Caki2 (cell line): ENCODE data around the gene MAPK8IP3. TPM values are rescaled to one million over a fixed set of nuclear protein-coding genes. Genes with fewer than 3 reads are reported as not detected.
"Not testable (repeated sequence)": the region's sequence is repeated elsewhere in the genome, so short reads cannot be mapped to it uniquely, and the experiment has no call there.

Experiments
- DNase-seq: peaks from one replicate; pipeline ENCODE4 v3.0.0-alpha.2; 2015; ENCODE audit warnings: low read depth
- in situ Hi-C: cut with HindIII; loops from 2 replicates; pipeline ENCODE4 v1.10.0; 2016; ENCODE audit warnings: low sequenced_read_pairs, low pct_unique_long_range_greater_than_20kb, mixed read lengths
- total RNA-seq: library from RNA; depleted of rRNA; stranded (reverse); fragments of >200 nt; shearing (Covaris generic); gene quantifications from 2 replicates; pipeline ENCODE4 v1.2.3, GENCODE V29; 2014; ENCODE audit warnings: low replicate concordance

MAPK8IP3 gene
- total RNA-seq, 1 experiment from 2014 or later: 13.8 TPM

DNA sequence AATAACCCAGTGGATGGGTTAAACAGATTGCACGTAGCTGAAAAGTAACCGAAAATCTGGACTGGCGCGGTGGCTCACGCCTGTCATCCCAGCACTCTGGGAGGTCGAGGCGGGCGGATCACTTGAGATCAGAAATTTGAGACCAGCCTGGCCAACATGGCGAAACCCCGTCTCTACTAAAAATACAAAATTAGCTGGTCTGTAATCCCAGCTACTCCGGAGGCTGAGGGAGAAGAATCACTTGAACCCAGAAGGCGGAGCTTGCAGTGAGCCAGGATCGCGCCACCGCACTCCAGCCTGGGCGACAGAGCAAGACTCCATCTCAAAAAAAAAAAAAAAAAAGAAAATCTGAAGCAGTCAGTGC lies 689 bp upstream of the MAPK8IP3 start:
- DNase-seq, in situ Hi-C loops: not testable (repeated sequence)

DNA sequence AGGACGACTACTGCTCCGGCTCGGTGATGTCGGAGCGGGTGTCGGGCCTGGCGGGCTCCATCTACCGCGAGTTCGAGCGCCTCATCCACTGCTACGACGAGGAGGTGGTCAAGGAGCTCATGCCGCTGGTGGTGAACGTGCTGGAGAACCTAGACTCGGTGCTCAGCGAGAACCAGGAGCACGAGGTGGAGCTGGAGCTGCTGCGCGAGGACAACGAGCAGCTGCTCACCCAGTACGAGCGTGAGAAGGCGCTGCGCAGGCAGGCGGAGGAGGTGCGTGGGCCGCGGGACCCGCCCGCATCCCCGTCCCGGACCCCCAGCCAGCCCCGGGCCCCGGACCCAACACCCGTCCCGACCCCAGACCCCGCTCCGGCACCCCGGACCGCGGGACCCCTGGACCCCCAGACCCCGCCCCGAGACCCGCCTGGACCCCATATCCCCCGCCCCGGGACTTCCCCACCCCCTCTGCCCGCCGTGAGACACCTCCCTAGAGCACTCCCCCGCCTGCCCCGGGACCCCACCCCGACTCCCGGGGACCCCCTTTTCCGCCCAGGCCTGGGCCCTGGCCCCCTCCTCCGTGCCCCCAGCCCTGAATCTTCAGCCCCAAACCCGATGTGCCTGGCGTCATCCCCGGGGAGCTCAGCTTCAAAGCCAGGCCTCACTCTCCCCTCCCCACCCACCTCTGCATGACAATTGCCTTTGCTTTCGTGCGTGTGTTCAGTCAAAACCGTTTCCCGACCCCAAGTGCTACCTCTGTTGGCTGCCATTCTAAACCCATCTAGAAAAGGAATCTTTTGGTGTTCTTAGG lies 594 bp downstream of the MAPK8IP3 start:
- DNase-seq: no peak
- in situ Hi-C loops: no loop called here

DNA sequence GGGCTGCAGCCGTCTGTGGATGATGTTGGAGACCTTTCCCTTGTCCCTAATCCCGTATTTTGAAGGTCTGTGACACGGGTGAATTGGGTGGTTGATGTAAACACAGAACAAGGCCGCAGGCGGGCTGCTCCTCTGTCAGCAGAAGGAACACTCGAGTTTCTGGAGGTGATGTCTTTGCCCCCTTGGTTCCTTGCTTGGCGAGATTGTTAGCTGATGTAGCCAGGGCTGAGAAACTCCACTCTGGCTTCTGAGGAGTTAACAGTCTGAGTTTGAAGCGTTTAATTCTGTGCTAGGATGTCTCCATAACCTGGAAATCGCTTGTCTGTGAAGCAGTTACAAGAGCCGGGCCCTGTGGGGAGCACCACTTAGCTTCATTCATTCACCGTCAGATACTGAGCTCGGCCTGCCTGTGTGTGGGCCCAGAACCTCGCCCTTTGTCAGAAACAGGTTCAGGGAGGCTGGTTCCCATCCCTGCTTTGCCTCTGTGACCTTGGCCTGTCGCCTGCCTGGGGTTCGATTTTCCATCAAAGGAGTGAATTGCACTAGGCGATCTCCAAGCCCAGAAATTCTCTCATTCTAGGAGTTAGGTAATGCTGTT lies 1.3 kb downstream of the MAPK8IP3 start:
- in situ Hi-C loops: no loop called here
- DNase-seq: no peak

DNA sequence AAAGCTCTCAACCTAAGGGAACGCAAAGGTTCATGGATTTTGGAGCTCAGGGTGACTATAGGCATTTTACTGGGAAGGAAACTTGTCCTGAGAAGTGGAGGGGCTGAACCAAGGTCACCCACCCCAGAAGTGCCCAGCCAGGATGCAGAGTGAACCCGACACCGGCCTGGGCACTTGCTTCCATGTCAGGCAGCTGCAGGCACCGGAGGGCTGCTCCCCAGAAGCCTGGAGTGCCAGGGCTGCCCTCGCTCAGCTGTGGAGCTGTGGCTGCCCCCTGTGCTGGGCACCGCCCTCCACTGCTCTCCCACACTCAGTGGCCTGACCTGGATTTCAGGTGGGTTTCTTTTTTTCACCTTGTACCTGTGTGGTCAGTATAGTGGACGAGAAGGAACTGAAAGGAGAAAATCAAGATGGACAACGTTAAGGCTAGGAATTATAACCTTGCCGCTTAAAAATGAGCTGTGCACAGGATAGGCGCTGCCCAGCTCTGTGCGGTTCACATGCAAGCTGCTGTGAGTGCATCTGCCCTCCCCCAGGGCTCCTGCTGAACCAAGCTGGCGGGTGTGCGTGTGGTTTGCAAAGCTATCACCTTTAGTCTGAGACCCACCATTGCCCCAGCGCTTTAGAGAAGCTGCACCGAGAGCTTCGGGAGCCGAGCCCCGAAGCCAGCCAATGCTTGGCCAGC lies 2.2 kb downstream of the MAPK8IP3 start:
- in situ Hi-C loops: no loop called here
- DNase-seq: no peak

DNA sequence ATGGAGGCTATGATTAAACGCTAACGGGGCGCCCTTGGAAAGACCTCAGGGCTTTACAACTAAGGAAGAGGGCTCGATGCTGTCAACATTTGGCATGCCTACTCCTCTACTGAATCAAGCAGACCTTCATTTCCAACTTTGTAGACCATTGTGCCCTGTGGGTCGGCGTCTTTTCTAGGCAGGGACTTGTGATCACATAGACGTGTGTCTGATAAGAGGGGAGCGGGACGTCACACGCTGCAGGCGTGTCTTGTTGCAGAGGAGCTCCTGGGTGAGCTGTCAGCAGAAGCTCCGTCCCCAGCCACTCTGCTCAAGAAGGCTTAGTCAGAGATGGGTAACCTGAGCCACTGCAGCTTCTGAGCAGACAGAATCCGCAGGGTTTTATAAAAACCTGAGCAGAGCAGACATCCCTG lies 2.8 kb downstream of the MAPK8IP3 start:
- in situ Hi-C loops: no loop called here

DNA sequence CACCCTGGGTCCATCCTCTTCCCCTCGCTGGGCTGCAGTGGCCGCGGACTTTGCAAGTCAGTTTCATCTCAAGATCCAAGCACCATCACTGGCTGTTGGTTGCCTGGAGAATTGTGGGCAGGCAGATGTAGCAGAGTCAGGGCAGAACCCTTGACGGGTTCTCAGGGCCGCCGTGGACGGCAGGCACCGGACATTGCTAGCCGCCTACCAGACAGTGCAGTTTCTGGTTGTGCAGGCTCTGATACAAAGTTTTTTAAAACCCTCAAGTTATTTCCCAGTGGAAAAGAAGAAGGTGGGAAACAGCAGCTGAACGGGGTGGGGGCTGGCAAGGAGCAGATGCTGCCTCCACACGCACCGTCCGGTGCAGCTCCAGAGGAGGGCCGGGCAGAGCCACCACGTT lies 3.4 kb downstream of the MAPK8IP3 start:
- DNase-seq: no peak
- in situ Hi-C loops: no loop called here

More for the DNA sequence above, 2.8 kb downstream of the MAPK8IP3 start:
- DNase-seq: no peak

DNA sequence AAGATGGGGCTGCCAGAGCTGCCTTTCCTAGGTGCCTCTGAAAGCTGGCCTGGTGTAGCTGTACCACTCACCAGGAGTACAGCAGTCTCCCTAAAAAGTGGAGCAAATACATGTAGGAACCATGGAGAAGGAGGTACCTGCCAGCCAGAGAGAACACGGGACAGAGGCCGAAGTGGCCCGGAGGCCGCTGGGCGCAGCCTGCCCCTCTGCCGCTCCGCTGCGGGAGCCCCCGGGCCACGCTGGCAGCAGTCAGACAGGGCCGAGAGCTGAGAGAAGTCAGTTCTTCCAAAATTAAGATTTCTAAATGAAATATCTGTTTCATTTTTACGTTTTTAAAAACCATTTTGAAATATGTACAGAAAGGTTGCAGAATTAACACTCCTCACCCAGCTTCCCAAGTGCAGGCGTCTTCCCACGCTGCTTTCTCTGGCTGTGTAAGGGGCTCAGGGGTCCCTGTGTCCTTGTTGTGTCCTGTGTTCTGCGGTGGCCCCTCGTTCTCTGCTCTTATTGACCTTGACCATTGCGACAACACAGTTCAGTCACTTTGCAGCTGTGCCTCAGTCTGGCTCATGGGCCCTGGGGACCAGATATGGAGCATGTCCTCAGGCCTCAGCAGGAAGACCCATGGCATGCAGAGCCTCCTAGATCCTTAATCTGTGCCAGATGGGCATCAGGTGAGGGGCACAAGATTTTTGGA lies 5.0 kb downstream of the MAPK8IP3 start:
- in situ Hi-C loops: no loop called here
- no peak for DNase-seq

DNA sequence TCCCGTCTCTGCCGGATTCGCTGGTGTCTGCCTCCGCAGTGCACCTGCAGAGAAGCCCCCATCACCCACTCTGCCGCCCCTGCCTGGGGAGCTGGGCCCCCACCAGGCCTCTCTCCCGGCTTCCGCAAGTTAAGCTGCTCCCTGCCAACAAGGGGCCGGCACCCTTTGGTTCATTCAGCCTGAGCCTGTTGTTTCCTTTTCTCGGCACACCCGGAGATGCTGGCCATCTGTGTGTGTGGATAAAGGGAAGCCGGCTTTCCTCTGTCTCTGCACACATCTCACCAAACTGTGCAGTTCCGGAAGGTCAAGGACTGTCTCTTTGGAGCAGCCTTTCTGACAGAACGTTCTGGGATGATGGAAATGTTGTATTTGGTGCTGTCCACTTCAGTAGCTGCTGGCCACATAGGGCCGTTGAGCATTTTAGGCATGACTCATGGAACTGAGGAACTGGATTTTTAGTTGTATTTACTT lies 6.8 kb downstream of the MAPK8IP3 start:
- no peak for DNase-seq
- in situ Hi-C loops: no loop called here

DNA sequence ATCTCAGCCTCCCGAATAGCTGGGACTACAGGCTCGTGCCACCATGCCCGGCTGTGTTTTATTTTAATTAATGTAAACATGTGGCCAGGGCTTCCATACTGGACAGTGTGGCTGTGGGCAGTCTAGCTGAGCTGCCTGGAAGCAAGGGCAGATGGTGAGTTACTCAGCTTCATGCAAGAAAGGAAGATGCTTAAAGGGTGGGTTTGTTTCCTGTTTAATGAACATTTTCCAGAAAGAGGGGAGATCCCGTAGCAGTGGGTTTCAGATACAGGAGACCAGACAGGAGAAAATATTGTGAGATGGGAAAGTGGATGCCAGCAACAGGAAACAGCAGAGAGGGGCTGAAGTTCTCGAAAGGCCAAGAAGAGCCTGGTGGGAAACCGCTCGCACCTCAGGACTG lies 7.3 kb downstream of the MAPK8IP3 start:
- no peak for DNase-seq
- in situ Hi-C loops: no loop called here

DNA sequence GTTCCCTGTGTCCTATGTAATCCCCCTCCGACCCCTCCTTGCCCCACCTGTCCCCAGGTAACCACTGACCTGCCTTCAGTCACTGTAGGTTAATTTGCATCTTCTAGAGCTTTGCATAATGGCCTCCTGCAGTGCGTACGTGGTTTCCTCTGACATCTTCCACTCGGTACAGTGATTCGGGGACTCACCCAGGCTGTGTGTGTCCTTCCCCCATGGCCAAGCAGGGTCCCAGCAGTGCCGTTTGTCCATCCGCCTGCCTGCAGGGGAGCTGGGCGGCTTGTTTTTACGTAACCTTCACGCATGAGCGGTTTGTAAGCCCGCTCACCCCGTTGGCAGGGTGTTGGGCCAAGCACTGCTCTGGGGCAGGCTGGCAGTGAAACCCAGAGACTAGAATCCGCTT lies 7.9 kb downstream of the MAPK8IP3 start:
- no peak for DNase-seq
- in situ Hi-C loops: no loop called here

DNA sequence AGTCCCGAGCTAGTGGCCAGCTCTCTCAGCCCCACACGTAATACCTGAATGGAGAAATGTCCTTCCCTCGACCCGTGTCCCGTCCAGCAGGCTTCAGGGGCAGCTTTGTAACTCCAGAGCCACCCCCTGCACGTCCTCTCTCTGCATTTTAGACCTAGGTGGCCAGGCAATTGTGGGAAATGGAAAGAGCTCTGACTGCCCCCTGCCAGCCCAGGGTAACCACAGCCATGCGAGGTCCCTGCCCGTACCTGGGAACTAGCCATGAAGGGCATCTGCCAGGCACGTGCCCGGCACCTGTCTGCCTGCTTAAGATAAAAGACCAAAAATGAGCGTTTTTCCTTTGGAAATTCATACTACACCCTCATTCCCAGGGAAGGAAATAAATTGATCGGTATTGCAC lies 9.2 kb downstream of the MAPK8IP3 start:
- in situ Hi-C loops: no loop called here
- DNase-seq: no peak

DNA sequence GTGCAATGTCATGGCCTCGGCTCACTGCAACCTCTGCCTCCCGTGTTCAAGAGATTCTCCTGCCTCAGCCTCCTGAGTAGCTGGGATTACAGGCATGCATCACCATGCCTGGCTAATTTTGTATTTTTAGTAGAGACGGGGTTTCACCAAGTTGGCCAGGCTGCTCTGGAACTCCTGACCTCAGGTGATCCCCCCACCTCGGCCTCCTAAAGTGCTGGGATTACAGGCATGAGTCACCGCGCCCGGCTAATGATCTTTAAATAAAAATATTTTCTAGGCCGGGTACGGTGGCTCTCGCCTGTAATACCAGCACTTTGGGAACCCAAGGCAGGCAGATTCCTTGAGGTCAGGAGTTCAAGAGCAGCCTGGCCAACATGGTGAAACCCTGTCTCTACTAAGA lies 12.2 kb downstream of the MAPK8IP3 start:
- in situ Hi-C loops, DNase-seq: not testable (repeated sequence)

DNA sequence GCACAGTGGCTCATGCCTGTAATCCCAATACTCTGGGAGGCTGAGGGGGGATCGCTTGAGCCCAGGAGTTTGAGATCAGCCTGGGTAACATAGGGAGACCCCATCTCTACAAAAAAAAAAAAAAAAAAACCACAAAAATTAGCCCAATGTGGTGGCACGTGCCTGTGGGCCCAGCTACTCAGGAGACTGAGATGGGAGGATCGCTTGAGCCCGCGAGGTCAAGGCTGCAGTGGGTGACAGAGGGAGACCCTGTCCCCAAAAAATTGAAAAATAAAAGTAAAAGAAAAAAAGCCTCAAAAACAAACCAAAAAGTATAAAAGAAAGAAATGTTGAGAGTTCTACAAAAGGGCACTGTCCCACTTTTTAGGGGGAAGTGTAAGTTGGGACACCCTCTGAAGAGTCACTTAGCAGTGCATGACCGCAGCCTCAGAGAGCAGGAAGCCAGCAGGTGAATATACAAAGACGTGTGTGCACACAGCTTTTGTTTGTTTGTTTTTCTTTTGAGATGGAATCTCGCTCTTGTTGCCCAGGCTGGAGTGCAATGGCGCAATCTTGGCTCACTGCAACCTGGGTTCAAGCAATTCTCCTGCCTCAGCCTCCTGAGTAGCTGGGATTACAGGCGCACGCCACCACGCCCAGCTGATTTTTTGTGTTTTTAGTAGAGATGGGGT lies 13.7 kb downstream of the MAPK8IP3 start:
- in situ Hi-C loops: not testable (repeated sequence)
- peak; percentile 43 for DNase-seq

DNA sequence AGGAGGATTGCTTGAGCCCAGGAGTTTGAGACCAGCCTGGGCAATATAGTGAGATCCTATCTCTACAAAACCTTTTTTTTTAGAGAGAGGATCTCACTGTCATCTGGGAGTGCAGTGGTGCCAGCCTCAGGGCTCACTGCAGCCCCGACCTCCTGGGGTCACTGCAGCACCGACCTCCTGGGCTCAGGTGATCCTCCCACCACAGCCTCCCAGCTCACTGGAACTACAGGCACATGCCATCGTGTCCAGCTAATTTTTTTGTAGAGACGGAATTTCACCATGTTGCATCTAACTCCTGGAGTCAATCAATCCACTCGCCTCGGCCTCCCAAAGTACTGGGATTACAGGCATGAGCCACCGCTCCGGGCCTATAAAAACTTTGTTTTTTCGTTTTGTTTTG lies 15.4 kb downstream of the MAPK8IP3 start:
- in situ Hi-C loops: no loop called here
- no peak for DNase-seq

DNA sequence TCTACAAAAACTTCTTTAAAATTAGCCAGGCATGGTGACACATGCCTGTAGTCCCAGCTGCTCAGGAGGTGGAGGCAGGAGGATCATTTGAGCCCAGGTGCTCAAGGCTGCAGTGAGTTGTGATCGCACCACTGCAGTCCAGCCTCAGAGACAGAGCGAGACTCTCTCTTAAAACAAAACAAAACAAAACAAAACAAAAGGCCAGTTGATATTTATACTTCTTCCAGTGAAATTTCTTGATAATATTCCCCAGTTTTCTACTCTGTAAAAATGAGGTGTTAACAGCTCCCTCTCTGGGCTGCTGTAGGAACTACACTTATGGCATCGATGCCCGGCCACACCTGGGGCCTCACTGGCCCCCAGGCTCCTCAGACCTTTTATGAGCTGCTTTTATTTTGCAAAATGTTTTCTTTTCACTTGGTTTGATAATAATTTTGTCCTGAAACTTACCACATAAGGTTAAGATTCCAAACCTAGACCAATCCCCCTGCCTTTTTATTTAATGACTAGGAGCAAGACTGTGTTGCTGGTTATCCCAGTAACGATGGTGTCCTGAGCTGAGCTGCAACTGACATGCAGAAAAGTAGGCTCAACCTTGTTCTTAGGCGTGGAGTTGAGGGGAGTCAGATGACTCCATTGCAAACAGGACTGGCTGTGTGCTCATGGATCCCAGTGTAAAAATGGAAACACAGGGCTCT lies 17.6 kb downstream of the MAPK8IP3 start:
- in situ Hi-C loops: no loop called here
- DNase-seq: peak; percentile 80

DNA sequence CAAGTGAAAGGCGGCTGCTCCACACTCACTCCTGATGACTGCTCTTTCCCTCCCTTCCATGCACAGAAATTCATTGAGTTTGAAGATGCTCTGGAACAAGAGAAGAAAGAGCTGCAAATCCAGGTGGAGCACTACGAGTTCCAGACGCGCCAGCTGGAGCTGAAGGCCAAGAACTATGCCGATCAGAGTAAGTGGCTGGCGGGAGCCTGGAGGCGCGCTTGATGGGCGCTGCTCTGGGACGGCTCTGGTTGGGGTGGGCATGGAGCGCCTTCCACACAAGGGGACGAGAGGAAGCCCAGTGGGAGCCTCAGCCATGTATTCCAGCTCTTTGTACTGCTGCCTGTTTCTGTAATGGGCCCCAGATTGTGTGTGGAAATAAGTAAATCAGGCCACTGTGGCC lies 18.5 kb downstream of the MAPK8IP3 start:
- DNase-seq: no peak
- in situ Hi-C loops: no loop called here

DNA sequence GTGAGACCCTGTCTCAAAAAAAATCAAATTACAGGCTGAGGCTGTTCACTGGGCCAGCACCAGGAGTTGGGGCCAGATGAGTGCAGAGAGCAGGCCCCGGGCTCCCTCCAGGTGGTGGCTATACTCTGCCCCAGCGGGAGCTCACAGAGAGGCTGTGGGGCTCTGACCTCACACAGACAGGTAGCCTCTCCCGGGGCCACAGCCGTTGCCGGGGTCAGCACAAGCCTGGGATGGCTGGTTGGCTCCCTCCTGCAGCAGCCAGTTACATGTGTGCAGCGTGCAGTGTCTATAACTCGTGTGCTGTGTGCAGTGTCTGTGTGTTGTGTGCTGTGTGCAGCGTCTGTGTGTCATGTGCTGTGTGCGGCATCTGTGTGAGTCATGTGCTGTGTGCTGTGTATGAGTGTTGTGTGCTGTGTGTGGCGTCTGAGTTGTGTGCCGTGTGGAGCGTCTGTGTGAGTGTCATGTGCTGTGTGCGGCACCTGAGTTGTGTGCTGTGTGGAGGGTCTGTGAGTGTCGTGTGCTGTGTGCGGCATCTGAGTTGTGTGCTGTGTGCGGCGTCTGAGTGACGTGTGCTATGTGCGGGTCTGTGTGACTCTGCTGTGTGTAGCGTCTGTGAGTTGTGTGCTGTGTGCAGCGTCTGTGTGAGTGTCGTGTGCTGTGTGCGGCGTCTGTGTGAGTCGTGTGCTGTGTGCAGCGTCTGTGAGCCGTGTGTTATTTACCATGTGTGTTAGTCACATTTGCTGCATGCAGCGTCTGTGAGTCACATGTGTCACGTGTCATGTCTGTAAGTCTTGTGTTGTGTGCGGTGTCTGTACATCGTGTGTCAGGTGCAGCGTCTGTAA lies 20.9 kb downstream of the MAPK8IP3 start:
- no peak for DNase-seq
- in situ Hi-C loops: no loop called here
